ENCODE data around the gene EP400.
"Not testable (repeated sequence)": the region's sequence is repeated elsewhere in the genome, so short reads cannot be mapped to it uniquely, and the experiment has no call there.

The EP400 gene

DNA sequence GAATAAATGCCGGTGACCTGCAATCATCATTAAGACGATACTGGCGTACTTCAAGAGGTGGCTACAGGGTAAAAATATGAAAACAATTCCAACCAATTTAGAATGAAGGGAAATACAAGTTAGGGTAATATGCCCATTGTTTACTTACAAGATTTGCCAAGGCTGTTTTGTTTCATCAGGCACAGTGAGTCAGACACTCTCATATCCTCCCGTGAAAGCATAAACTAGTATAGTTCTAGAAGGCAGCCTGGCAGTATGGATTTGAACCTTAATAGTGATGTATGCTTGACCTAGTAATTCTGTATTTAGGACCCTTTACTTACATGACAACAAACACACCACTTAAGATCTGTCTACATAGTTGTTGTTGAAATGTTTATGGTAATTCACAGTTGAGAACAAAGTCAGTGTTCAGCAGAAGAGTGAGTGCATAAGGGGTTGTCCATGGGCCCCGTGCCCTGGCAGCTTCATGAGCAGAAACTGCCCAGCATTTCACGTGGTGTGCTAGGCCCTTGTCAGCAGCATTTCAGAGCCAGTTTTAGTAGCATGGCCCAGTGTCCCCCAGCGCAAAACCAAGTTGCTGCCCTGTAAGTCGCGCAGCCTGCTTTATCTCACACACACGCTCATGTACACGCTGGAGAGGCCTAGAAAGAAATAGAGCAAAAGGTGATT, 80.8 kb downstream of the EP400 start:
- FAIRE-seq (no peak), DNase-seq (ENCODE audit: insufficient read length) (no peak)
- TF ChIP-seq POLR2A (IDR thresholded peaks at IDR 0.05; ENCODE audit: low read depth, low read length): no peak
- no peak for TF ChIP-seq POLR2AphosphoS5 (IDR thresholded peaks at IDR 0.05; ENCODE audit: low read depth, low read length)
- no peak for TF ChIP-seq TAF1 (IDR thresholded peaks at IDR 0.05; ENCODE audit: borderline replicate concordance, low read depth, low read length)

DNA sequence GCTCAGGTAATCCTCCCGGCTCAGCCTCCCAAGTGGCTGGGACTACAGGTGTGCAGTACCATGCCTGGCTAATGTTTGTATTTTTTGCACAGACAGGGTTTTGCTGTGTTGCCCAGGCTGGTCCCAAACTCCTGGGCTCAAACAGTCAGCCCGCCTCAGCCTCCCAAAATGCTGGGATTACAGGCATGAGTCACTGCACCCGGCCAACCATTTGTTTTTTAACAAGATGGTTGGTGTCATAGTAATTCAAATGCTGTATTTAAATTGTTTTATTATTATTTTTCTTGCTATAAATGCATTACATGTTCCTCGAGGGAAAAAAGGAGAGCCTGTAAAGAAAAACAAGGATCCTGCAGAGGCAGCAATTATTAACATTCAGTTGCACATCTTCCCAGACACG, 83.9 kb downstream of the EP400 start:
- TF ChIP-seq POLR2A (IDR thresholded peaks at IDR 0.05; ENCODE audit: low read depth, low read length): no peak
- no peak for TF ChIP-seq POLR2AphosphoS5 (IDR thresholded peaks at IDR 0.05; ENCODE audit: low read depth, low read length)
- TF ChIP-seq TAF1 (IDR thresholded peaks at IDR 0.05; ENCODE audit: borderline replicate concordance, low read depth, low read length): no peak
- DNase-seq (ENCODE audit: insufficient read length) (no peak), FAIRE-seq (no peak)

DNA sequence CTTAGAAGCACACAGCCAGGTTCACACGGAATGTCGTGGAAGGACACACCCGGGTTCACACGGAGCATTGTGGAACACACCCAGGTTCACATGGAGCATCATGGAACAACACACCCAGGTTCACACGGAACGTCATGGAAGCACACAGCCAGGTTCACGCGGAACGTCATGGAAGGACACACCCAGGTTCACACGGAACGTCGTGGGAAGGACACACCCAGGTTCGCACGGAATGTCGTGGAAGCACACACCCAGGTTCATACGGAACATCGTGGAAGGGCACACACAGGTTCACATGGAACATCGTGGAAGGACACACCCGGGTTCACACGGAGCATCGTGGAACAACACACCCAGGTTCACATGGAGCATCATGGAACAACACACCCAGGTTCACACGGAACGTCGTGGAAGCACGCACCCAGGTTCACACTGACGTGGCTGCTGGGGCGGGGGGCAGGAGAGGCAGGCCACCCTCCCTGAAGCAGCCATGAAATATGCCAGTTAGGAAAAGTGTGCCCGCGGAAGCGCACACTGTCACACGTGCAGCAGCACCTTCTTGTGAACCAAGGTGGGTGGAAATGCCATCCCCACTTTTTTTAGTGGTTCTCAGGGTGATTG, 86.4 kb downstream of the EP400 start:
- TF ChIP-seq TAF1 (IDR thresholded peaks at IDR 0.05; ENCODE audit: borderline replicate concordance, low read depth, low read length) (no peak), POLR2AphosphoS5 (IDR thresholded peaks at IDR 0.05; ENCODE audit: low read depth, low read length) (no peak), POLR2A (IDR thresholded peaks at IDR 0.05; ENCODE audit: low read depth, low read length) (no peak)
- DNase-seq (ENCODE audit: insufficient read length) (no peak), FAIRE-seq (no peak)

DNA sequence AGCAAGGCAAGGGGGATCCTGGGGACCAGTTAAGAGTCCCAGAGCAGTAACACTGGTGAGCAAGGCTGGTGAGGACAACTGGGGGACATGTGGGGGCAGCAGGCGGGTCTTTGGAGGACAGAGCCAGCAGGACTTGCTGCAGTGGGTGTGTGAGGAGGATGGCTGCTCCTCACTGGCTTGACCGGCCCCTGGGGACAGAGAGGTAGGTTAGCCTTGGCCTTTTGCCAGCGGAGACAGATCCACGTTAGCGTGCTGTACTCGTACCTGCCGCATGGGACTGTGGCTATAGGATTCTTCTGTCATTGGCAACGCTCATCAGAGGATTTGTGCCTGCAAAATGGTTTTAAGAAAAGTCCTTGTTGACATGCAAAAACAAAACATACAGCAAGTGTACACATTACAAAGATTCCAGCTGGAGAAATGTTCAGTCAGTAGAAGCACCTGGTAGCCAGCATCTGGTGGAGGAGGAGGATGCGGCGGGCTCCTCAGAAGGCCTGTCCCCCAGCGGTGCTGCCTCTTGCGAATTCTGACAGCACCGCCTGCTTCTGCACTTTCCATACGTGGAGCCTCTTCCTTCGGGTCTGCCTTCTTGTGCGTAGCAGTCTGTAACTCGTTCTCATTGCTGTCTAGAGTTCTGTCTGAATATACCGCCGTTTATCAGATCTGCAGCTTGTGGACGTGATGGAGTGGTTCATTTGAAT, 91.3 kb downstream of the EP400 start:
- FAIRE-seq (no peak), DNase-seq (ENCODE audit: insufficient read length) (no peak)
- TF ChIP-seq POLR2AphosphoS5 (IDR thresholded peaks at IDR 0.05; ENCODE audit: low read depth, low read length) (no peak), POLR2A (IDR thresholded peaks at IDR 0.05; ENCODE audit: low read depth, low read length) (no peak), TAF1 (IDR thresholded peaks at IDR 0.05; ENCODE audit: borderline replicate concordance, low read depth, low read length) (no peak)

DNA sequence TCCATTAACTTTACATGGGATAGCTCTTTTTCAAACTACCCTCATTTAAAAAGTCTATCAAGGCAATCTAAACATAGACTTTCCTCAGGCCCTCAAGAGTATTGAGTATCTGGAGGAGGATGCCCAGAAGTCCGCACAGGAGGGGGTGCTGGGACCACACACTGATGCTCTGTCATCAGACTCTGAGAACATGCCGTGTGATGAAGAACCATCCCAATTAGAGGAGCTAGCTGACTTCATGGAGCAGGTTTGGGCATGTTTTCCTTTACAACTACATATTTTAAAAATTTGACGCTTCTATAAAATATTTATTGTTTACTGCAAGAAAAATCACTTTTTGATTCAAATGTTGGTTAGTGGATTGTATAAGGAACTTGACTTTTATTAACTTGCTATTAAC, 93.5 kb downstream of the EP400 start:
- DNase-seq (ENCODE audit: insufficient read length) (no peak), FAIRE-seq (no peak)
- TF ChIP-seq POLR2AphosphoS5 (IDR thresholded peaks at IDR 0.05; ENCODE audit: low read depth, low read length) (no peak), TAF1 (IDR thresholded peaks at IDR 0.05; ENCODE audit: borderline replicate concordance, low read depth, low read length) (no peak), POLR2A (IDR thresholded peaks at IDR 0.05; ENCODE audit: low read depth, low read length) (no peak)

DNA sequence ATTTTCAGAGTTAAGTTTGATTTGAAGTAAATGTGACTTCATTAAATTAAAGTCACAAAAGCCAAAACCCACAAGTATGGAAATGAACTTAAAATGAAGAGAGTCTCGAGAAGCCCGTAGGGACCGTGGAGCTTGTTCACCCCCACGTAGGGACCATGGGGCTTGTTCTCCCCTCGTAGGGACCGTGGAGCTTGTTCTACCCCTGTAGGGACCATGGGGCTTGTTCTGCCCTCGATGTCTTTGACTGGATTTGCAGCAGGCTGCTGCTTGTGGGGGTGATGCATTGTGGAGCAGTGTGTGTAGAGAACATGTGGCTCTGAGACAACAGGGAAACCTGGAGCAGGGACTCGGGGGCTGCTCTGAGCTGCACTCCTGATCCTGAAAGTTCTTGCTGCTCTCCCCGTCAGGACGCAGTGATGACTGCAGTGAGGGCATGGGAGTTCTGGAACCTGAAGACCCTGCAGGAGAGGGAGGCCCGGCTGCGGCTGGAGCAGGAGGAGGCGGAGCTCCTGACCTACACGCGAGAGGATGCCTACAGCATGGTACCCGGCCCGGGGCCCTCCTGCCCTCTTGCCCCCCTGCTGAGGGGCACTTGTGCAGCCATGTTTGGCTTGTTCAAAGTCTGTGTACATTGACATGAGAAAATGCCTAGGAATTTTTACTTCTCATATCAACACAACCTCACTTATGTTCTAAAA, 94.2 kb downstream of the EP400 start:
- no peak for DNase-seq (ENCODE audit: insufficient read length)
- no peak for TF ChIP-seq TAF1 (IDR thresholded peaks at IDR 0.05; ENCODE audit: borderline replicate concordance, low read depth, low read length)
- FAIRE-seq: no peak

DNA sequence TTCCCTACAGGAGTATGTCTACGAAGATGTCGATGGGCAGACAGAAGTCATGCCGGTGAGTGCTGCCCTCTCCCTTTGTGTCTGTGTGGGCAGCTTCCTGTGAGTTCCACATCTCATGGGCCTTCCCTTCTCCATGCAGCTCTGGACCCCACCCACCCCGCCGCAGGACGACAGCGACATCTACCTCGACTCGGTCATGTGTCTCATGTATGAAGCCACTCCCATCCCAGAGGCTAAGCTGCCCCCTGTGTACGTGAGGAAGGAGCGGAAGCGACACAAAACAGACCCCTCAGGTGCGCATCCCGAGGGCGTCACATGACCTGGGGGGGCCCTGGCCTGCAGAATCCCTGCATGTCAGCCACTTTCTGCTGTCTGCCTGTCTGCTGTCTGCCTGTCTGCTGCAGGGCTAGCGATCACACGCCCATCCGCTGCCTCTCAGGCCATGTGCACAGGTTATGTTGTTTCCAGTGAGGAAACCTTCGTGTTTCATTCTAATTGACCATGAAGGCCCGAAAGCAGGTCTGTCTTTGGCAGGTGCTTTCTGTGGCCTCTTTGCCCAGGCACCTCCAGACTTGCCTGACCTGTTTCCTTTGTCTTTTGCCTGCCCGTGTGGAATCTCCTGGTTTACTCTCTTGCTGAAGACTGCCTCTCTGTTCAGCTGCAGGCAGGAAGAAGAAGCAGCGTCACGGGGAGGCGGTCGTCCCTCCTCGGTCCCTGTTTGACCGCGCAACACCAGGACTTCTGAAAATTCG, 95.1 kb downstream of the EP400 start:
- DNase-seq (ENCODE audit: insufficient read length): no peak
- TF ChIP-seq TAF1 (IDR thresholded peaks at IDR 0.05; ENCODE audit: borderline replicate concordance, low read depth, low read length) (no peak), POLR2AphosphoS5 (IDR thresholded peaks at IDR 0.05; ENCODE audit: low read depth, low read length) (no peak), POLR2A (IDR thresholded peaks at IDR 0.05; ENCODE audit: low read depth, low read length) (no peak)
- no peak for FAIRE-seq

DNA sequence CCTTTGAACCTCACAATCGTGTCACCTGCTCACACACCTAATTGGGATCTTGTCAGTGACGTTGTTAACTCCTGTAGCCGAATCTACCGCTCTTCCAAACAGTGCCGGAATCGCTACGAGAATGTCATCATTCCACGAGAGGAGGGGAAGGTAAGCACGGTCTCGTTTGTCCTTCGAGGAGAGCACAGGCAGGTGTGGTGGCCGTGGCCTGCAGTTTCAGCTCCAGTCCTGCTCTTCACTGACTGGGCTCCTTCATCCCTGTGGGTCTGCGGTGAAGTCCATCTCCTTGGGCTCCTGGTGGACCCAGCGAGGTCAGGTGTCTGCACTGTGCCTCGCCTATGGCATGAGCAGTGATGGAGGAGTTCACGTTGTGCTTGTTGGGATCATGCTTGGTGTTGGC, 96.0 kb downstream of the EP400 start:
- FAIRE-seq (no peak), DNase-seq (ENCODE audit: insufficient read length) (no peak)
- TF ChIP-seq POLR2A (IDR thresholded peaks at IDR 0.05; ENCODE audit: low read depth, low read length) (no peak), TAF1 (IDR thresholded peaks at IDR 0.05; ENCODE audit: borderline replicate concordance, low read depth, low read length) (no peak), POLR2AphosphoS5 (IDR thresholded peaks at IDR 0.05; ENCODE audit: low read depth, low read length) (no peak)

DNA sequence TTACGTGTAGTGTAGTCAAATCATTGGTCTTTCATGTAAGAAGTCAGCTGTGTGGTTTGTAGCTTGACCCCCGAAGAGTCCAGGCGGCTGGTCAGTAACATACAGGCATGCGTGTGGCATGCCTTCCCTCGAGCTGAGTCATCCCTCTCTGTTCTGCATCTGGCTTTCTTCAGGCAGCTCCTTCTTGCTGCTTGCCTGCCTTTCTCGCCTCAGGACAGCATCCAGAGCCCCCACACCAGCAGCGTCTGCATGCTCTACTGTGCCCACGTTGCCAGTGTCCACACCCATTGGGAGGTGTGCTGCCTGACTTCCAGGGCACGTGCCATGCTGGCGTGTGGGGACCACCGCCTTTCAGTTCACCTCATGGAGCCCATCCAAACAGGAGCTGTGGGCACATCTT, 96.8 kb downstream of the EP400 start:
- DNase-seq (ENCODE audit: insufficient read length) (no peak), FAIRE-seq (no peak)
- TF ChIP-seq POLR2A (IDR thresholded peaks at IDR 0.05; ENCODE audit: low read depth, low read length): no peak
- TF ChIP-seq TAF1 (IDR thresholded peaks at IDR 0.05; ENCODE audit: borderline replicate concordance, low read depth, low read length): no peak
- no peak for TF ChIP-seq POLR2AphosphoS5 (IDR thresholded peaks at IDR 0.05; ENCODE audit: low read depth, low read length)

DNA sequence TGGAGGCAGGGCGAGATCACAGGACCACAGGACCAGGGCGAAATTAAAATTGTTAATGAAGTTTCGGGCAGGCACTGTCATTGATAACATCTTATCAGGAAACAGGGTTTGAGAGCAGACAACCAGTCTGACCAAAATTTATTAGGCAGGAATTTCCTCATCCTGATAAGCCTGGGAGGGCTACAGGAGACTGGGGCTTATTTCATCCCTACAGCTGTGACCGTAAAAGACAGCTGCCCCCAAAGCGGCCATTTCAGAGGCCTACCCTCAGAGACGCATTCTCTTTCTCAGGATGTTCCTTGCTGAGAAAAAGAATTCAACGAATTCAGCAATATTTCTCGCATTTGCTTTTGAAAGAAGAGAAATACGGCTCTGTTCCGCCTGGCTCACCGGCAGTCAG, 97.9 kb downstream of the EP400 start:
- DNase-seq (ENCODE audit: insufficient read length); FAIRE-seq: not testable (repeated sequence)

DNA sequence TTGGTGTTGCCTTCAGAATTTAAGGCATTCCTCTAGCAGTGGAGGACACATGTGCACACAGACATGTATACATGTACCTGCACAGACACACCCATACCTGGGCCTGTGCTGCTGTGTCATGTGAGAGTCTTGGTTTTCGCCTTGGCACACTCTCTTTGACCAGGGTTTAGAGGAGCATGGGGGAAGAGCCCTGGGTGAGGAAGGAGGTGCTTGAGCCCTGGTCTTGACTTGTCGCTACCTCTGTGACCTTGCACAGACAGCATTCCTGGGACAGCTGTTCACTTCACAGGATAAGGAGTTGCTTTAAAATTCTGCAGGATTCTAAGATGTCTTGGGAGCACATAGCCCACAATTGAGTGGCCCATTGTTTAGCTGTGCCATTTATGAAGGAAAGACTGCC, 99.7 kb downstream of the EP400 start:
- FAIRE-seq: no peak

More for the DNA sequence above, 99.7 kb downstream of the EP400 start:
- DNase-seq (ENCODE audit: insufficient read length): no peak
- TF ChIP-seq TAF1 (IDR thresholded peaks at IDR 0.05; ENCODE audit: borderline replicate concordance, low read depth, low read length): no peak
- TF ChIP-seq POLR2AphosphoS5 (IDR thresholded peaks at IDR 0.05; ENCODE audit: low read depth, low read length): no peak
- no peak for TF ChIP-seq POLR2A (IDR thresholded peaks at IDR 0.05; ENCODE audit: low read depth, low read length)
